Activated naive CD8-positive, alpha-beta T cell treated with anti-CD3 and anti-CD28 coated beads, Interleukin-2, amount 50 U/mL, for 24 hours (primary cell): Measurements from ENCODE around the gene C22orf15.

ENCODE experiments used
- ATAC-seq: fragments of 150-1000 bp; cut with Tn5 transposase; one replicate; pipeline ENCODE4 v1.10.0; 2021
- DNase-seq: peaks from one replicate; pipeline ENCODE4 v3.0.0; 2021
- H3K27ac Mint-ChIP-seq: one replicate; pipeline ENCODE4 v1.8.0; 2021; ENCODE audit warnings: mild to moderate bottlenecking, mixed read lengths
- H3K27me3 Mint-ChIP-seq: one replicate; pipeline ENCODE4 v1.8.0; 2021; ENCODE audit warnings: mixed read lengths
- H3K36me3 Mint-ChIP-seq: one replicate; pipeline ENCODE4 v1.8.0; 2021; ENCODE audit warnings: low read depth, mixed read lengths
- H3K4me1 Mint-ChIP-seq: one replicate; pipeline ENCODE4 v1.8.0; 2021; ENCODE audit warnings: mixed read lengths
- H3K4me3 Mint-ChIP-seq: one replicate; pipeline ENCODE4 v1.8.0; 2021; ENCODE audit warnings: mild to moderate bottlenecking, moderate library complexity, mixed read lengths
- H3K9me3 Mint-ChIP-seq: one replicate; pipeline ENCODE4 v1.8.0; 2021; ENCODE audit warnings: mixed read lengths

The C22orf15 gene

DNA sequence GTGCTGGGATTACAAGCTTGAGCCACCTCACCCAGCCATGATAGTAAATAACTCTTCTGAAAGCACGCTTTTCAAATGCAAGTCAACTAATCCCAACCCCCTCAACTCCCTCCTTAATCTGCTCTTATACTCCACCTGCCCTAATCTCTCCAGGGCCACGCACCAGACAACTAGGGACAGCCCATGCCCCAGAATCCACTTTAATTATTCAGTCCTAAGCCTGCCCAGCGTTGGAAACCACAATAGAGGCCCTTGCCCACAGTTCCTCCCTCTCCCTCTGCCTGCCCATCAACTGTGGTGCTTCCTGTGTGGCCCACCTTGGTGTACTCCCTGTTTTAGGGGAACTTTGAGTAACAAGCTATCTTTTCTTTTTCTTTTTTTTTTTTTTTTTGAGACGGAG lies 5.9 kb upstream of the C22orf15 start:
- Mint-ChIP-seq H3K9me3 (no peaks in the 10 kb centered on the region), H3K4me3 (no peak overlapping the region), H3K36me3 (no peaks in the 10 kb centered on the region), H3K27ac (no peak overlapping the region), H3K27me3 (no peaks in the 10 kb centered on the region), H3K4me1 (peaks cover 7% of the 10 kb centered on the region)
- no peak for ATAC-seq
- no peak for DNase-seq

DNA sequence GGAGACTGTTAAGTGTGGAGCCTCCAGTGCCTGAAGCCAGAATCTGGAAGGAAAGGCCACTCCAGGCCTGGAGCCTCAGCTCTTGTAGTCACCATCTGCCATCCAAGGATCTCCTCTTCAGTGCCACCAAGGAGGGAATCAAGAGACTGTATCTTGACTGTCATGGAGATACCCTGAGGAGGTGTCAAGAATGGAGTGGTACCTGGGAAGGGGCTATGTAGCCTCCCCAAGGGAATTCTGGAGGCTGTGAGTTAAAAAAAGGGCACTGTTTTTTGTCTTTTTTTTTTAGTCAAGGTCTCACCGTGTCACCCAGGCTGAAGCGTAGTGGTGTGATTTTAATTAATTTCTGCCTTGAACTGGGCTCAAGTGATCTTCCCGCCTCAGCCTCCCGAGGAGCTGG lies 3.2 kb upstream of the C22orf15 start:
- H3K36me3 Mint-ChIP-seq, result peaks cover 2% of the 10 kb centered on the region
- H3K4me1 Mint-ChIP-seq, result peaks cover 26% of the 10 kb centered on the region
- H3K27ac Mint-ChIP-seq, result no peak overlapping the region
- ATAC-seq (no peak), DNase-seq (no peak)
- no peaks in the 10 kb centered on the region for H3K27me3 Mint-ChIP-seq
- H3K4me3 Mint-ChIP-seq, result no peak overlapping the region
- H3K9me3 Mint-ChIP-seq, result no peaks in the 10 kb centered on the region

DNA sequence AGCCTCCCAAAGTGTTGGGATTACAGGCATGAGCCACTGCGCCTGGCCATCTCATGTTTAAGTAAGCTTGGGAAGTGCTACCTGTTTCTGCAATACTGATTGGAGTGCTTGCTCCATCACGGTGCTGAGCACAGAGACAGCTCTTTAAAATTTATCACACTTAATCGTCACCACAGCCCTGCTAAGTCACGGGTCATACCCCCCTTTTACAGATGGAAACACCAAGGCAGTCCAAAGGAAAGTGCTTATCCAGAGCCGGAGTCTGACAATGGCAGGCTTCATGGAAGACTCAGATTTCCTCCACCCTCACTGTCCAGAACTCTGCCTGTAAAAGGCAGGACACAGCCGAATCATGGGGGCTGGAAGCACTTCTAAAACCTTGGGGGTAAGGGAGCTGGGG lies 2.7 kb upstream of the C22orf15 start:
- Mint-ChIP-seq H3K4me3 (no peak overlapping the region), H3K27me3 (no peaks in the 10 kb centered on the region), H3K27ac (no peak overlapping the region), H3K36me3 (peaks cover 2% of the 10 kb centered on the region), H3K4me1 (peaks cover 31% of the 10 kb centered on the region), H3K9me3 (no peaks in the 10 kb centered on the region)
- DNase-seq (no peak), ATAC-seq (no peak)

DNA sequence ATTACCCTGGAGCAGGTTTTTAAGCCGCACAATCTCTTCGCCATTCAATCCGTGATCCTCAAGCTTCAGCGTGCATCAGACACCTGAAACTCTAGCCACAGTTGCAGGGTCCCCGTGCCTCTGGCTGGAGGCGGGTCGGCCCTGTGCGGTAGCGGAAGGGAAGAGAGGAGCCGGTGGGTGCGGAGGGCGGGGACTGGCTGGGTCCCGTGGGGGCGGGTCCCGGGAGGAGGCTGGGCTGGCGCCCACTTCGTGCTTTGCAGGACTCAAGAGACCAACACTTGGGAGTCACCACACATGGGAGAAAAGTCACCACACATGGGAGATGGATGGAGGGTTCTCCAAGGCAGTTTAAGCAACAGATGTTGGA lies 772 bp downstream of the C22orf15 start:
- Mint-ChIP-seq H3K27me3 (no peaks in the 10 kb centered on the region), H3K36me3 (peaks cover 9% of the 10 kb centered on the region), H3K4me3 (peak overlapping the region; percentile 66), H3K27ac (peak overlapping the region; percentile 72), H3K4me1 (peaks cover 40% of the 10 kb centered on the region), H3K9me3 (no peaks in the 10 kb centered on the region)
- DNase-seq, result peak; percentile 75
- peak; percentile 25 for ATAC-seq

DNA sequence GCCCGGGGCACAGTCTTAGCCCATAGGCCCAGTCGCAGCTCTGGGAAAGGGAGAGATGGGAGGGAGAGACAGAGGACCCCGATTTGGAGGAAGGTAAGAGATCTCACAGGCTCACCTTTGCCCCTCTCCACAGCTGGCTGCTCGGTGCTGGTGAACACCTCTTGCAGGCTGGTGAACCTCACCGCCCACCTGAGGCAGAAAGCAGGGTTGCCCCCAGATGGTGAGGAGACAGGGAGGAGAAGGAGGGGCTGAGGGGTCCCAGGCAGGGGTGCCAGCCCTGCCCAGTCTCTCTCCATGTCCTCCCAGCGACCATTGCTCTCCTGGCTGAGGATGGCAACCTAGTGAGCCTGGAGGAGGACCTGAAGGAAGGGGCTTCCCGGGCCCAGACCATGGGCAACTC lies 1.2 kb downstream of the C22orf15 start:
- peaks cover 9% of the 10 kb centered on the region for H3K36me3 Mint-ChIP-seq
- H3K9me3 Mint-ChIP-seq, result no peaks in the 10 kb centered on the region
- H3K27me3 Mint-ChIP-seq, result no peaks in the 10 kb centered on the region
- DNase-seq, result no peak
- ATAC-seq, result peak; percentile 4
- peak overlapping the region; percentile 72 for H3K27ac Mint-ChIP-seq
- H3K4me3 Mint-ChIP-seq, result peak overlapping the region; percentile 66
- peaks cover 40% of the 10 kb centered on the region for H3K4me1 Mint-ChIP-seq

DNA sequence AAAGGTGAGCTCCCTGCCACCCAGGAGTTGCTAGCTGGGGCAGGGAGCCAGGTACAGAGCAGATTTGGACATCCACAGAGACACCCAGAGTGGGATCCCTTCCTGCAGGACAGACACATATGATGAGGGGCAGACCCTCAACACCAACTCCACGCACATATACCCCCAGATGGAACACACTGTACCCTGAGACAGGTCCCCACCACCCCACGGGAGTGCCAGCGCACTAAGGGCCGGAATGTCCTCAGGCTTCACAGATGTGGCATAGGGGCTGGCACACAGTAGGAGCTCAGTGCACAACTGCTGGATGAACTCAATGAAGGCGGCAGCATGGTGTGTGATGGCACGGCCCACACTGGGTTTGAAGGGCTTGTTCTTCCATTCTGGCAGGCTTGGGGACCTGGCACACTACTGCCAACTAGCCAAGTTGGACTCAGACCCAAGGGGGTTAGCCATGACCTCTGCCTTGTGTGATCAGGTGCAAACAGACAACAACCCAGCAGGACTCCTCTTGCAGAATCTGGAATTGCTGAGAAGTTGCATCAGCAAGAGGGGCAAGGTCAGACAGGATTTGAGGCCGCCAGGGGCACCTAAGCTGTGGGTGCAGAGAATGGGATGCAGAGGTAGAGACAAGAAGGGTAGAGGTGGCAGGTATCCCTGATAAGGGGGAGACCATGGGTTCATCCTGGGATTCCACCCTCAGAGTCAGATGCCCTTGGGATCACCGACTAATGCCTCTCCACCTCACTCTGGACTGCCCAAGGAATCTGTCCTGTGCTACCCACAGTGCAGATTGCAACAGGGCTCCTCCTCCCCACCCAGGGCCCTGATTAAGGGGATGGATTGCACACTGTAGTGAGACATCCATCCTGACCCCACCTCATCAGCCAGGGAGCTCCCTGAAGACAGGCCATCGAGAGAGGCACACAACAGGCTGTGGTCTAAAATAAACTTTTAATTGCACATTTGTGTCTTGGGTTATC lies 2.4 kb downstream of the C22orf15 start:
- H3K9me3 Mint-ChIP-seq, result no peaks in the 10 kb centered on the region
- no peaks in the 10 kb centered on the region for H3K27me3 Mint-ChIP-seq
- peak overlapping the region; percentile 42 for H3K4me3 Mint-ChIP-seq
- ATAC-seq (no peak), DNase-seq (no peak)
- H3K36me3 Mint-ChIP-seq, result peaks cover 9% of the 10 kb centered on the region
- H3K27ac Mint-ChIP-seq, result peak overlapping the region; percentile 42
- H3K4me1 Mint-ChIP-seq, result peaks cover 47% of the 10 kb centered on the region

DNA sequence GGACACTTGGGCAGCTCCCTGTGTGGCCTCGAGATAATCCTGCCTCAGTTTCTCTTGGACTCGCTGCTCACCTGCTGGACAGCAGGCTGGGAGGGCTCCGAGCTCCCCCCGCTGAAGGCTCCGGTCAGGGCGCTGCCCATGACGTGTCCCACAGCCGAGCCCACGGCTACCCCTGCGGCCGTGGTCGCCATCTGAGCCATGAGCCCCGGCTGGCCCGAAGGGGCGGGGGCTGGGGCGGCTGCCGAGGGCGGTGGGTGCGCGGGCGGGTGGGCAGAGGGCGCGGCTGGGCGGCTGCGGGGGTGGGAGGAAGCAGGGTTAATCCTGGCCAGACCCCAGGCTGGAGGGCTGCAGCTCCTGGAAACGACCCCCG lies 4.5 kb downstream of the C22orf15 start:
- Mint-ChIP-seq H3K9me3 (no peaks in the 10 kb centered on the region), H3K27me3 (no peaks in the 10 kb centered on the region), H3K27ac (peak overlapping the region; percentile 78), H3K36me3 (peaks cover 9% of the 10 kb centered on the region), H3K4me1 (peaks cover 56% of the 10 kb centered on the region), H3K4me3 (peak overlapping the region; percentile 81)
- no peak for DNase-seq
- no peak for ATAC-seq

DNA sequence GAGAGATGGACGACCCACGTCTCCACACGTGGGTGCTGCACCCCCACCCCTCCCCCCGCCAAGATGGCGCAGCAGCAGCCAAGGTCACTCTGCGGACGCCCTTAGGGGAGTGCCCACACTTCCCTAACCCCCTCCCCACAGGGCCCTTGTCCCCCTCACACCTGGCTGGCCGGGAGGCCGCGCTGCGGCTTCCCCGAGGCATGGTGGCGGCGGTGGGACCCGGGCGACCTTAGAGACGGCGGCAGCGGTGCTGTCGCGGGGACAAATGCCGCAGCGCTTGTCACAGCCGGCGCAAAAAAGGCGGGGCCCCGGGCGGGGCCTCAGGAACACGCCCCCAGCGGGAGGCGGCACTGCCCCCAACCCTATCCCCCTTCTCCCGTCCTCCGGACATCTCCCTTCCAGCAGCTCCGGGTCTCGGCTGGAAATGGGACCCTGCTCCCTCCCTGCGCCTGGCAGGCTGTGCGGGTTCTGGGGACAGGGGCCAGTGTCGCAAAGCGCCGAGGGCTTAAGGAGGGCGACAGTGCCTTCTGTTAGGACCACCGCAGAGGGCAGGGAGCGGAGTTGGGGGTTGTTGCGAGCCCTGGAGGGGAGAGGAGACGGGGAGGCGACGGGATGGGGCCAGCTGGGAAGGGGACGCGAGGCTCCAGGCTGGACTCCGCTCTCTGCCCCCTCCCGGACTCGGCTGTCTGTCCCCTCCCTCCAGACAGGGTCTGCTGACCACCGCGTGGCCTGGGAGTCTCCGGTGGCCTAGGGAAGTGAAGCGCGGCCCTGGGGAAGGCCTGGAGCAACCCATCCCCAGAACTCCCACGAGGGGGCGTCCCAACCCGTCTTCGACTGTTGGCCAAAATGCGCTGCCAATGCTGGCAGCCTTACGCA lies 5.1 kb downstream of the C22orf15 start, which contains the start of gene CHCHD10:
Gene CHCHD10 (minus strand): TSS at position 300 of the 876 bp plus-strand sequence. CDS start 98 bp downstream, at position 202.
- Mint-ChIP-seq H3K9me3 (no peaks in the 10 kb centered on the region), H3K4me3 (peak within 1 kb of the TSS; percentile 81), H3K27ac (peak within 1 kb of the TSS; percentile 78), H3K27me3 (no peaks in the 10 kb centered on the region), H3K36me3 (peaks cover 9% of the 10 kb centered on the region), H3K4me1 (peaks cover 52% of the 10 kb centered on the region)
- DNase-seq (peak; percentile 86), ATAC-seq (peak; percentile 63)

DNA sequence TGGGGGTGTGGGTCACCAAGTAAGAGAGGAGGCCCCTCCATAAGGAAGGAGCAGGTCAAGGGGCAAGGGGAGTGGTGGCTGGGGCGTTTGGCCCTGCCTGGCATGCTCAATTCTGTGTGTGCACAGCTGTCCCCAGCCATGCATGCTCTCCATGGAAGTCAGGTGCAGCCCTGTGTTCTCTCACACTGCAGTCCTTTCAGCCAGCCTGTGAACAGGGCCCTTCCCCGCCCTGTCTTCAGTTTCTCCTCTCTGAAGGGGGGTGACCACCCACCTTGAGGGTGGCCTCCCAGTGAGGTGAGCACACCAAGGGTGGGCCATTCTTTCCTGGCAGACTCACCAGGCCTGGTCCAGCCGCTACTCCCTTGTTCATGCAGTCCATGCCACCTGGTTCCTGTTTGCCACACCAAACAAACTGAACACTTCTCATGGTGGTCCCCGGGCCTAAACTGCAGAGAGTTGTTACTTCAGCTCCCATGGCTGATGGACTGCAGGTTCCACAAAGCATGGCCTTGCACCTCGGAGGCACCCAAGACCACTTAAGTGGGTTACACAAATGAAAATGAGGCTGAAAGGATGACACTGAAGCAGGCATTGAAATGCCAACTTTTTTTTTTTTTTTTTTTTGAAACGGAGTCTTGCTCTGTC lies 6.7 kb downstream of the C22orf15 start:
- DNase-seq (no peak), ATAC-seq (no peak)
- H3K4me3 Mint-ChIP-seq, result peak overlapping the region; percentile 36
- no peaks in the 10 kb centered on the region for H3K9me3 Mint-ChIP-seq
- H3K27me3 Mint-ChIP-seq, result no peaks in the 10 kb centered on the region
- H3K27ac Mint-ChIP-seq, result no peak overlapping the region
- peaks cover 7% of the 10 kb centered on the region for H3K36me3 Mint-ChIP-seq
- H3K4me1 Mint-ChIP-seq, result peaks cover 43% of the 10 kb centered on the region

DNA sequence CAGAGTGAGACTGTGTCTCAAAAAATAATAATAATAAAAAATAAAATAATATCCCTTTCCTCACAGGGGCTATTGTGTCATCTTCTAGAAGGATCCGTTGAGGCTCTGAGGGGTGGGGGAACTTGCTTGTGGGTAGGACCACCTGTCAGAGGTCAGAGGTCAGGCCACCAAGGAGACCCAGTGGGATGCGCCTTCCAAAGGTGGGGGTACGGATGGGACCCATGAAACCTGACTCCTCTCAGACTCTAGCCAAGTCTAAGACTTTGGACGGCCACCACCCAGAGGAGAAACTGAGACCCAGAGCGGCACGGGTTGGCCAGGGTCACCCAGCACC lies 9.5 kb downstream of the C22orf15 start:
- DNase-seq, result no peak
- no peaks in the 10 kb centered on the region for H3K36me3 Mint-ChIP-seq
- ATAC-seq, result no peak
- peaks cover 27% of the 10 kb centered on the region for H3K4me1 Mint-ChIP-seq
- peak overlapping the region; percentile 62 for H3K4me3 Mint-ChIP-seq
- H3K27me3 Mint-ChIP-seq, result no peaks in the 10 kb centered on the region
- H3K9me3 Mint-ChIP-seq, result no peaks in the 10 kb centered on the region
- H3K27ac Mint-ChIP-seq, result no peak overlapping the region

DNA sequence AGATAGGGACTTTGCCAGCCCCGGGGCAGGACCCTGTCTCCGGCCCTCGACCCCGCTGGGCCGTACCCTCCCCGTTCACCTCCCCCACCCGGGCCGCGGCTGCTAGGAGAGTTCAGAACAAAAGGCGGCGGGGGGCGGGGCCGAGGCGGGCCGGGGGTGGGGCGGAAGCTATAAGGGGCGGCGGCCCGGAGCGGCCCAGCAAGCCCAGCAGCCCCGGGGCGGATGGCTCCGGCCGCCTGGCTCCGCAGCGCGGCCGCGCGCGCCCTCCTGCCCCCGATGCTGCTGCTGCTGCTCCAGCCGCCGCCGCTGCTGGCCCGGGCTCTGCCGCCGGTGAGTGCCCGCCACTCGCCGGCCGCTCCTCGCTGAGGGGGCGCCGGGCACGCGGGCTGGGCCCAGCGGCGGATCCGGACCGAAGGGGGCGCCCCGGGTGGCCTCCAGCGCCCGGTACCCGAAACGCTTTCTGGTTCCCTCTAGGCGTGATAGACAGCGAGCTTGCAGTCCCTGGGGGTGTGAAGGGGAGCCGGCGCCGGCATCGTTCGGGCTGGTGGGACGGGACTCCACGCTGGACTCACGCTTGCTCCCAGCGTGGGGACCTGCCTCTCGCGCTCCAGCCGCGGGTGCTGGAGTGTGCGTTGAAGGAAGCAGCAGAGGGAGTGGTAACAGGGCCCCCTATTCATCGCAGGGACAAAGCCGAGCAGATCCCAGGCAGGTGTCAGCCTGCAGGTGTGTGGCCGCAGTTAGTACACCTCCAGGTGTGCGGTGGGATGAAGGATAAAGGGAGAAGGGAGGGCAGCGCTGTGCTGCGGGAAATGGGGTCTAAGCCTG lies 10.1 kb downstream of the C22orf15 start, which contains the start of gene MMP11:
Gene MMP11 (plus strand): TSS at position 201 of the 825 bp plus-strand sequence. CDS start 22 bp downstream, at position 223.
- no peaks in the 10 kb centered on the region for H3K36me3 Mint-ChIP-seq
- no peaks in the 10 kb centered on the region for H3K27me3 Mint-ChIP-seq
- DNase-seq, result peak; percentile 58
- ATAC-seq, result peak; percentile 45
- H3K4me1 Mint-ChIP-seq, result peaks cover 27% of the 10 kb centered on the region
- no peak within 1 kb of the TSS for H3K27ac Mint-ChIP-seq
- H3K9me3 Mint-ChIP-seq, result no peaks in the 10 kb centered on the region
- H3K4me3 Mint-ChIP-seq, result peak within 1 kb of the TSS; percentile 62

DNA sequence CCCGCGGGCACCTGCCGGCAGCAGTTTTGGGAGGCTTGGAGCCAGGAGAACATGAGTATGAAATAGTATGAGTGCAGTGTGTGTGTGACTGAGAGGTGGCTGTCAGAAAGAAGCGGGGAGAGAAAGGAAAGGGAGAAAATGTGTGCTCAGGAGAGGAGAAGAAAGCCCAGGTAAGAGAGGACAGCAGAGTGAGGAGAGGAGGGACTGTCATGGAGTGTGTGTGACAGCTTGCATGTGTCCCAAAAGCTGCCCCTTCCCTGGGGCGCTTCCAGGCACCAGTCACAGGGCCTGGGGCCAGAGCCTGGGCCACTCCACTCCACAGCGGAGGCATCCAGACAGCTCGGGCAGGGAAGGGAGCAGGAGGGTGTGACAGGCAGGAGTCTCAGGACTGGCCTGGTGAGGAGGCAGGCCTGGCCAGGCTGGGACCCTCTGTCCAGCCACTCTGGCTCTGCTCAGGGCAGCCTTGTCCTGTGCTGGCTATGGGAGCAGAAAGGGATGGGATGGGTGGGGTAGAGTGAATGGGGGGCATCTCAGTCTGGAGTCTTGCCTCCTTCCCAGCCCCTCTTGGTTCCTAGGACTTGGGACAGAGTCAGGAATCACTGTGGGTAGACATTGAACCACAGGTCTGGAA lies 10.8 kb downstream of the C22orf15 start:
- ATAC-seq (no peak), DNase-seq (no peak)
- H3K9me3 Mint-ChIP-seq, result no peaks in the 10 kb centered on the region
- H3K4me1 Mint-ChIP-seq, result peaks cover 27% of the 10 kb centered on the region
- H3K27ac Mint-ChIP-seq, result no peak overlapping the region
- H3K36me3 Mint-ChIP-seq, result no peaks in the 10 kb centered on the region
- H3K27me3 Mint-ChIP-seq, result no peaks in the 10 kb centered on the region
- peak overlapping the region; percentile 47 for H3K4me3 Mint-ChIP-seq

DNA sequence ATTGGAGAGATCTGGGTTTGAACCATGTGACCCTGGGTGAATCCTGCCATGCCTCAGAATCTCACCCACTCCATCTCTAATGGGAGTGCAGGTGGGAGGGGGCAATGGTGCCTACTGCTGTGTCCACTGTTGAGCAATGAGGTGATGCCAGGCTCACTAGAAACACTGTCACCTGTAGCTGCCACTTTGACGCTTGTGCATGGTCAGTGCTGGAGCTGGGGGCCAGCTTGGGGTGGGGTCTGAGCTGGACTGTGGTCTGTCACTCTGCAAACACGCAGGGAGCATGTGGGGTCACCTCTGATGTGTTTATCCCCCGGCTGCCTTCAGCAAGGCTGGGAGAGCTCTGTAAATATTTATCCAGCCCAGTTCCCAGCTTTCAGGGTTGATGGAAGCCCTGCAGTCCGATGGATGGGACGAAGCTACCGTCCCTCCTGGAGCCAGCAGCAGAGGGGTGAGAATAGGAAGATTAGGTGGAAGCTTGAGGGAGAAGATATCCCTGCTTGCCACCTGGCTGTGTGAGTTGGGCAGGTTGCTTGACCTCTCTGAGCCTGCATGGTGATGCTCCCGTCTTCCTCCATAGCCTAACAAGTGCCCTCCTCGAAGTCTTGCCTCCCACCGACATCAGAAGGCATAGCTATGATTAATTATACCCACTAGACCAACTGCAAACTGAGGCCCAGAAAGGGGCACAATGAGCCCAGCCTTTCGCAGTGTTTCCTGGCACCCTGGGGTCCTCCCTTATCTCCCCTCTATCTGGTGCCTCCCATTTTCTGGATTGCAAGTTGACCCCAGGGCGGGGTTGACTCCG lies 11.5 kb downstream of the C22orf15 start:
- Mint-ChIP-seq H3K27me3 (no peaks in the 10 kb centered on the region), H3K27ac (no peak overlapping the region), H3K4me3 (no peak overlapping the region), H3K4me1 (peaks cover 22% of the 10 kb centered on the region), H3K9me3 (no peaks in the 10 kb centered on the region), H3K36me3 (no peaks in the 10 kb centered on the region)
- DNase-seq (no peak), ATAC-seq (no peak)
